Vagina (tissue), 2 donors: ENCODE data around the gene SEC16A.

Experiments
- CTCF ChIP-seq, 3 experiments: fragments of 450-650 bp in 2 of 3; fragments of 200-600 bp in 1 of 3; sonication (generic) in 1 of 3; IDR thresholded peaks; one replicate each; pipeline ENCODE4 v1.5.1; 2017 to 2019; ENCODE audit warnings: antibody characterized with exemption in 3 of 3, mild to moderate bottlenecking in 2 of 3, moderate library complexity in 2 of 3
- POLR2AphosphoS5 ChIP-seq, 2 donors: sonication (generic); formaldehyde crosslinking; IDR thresholded peaks; one replicate each; pipeline ENCODE4 v1.9.0; 2017; ENCODE audit warnings: antibody characterized with exemption in 2 of 2, mild to moderate bottlenecking in 2 of 2, low read depth in 1 of 2; ENCODE audit not compliant: insufficient read depth in 1 of 2

GRCh38 chr9:136496801-136497620 is 14.2 kb upstream of the SEC16A start:
- TF ChIP-seq CTCF (IDR thresholded peaks at IDR 0.05) (no peak), POLR2AphosphoS5 (IDR thresholded peaks at IDR 0.05; ENCODE audit: insufficient read depth in 1 of 2, low read depth in 1 of 2) (no peak)
